ENCODE measurements around the gene SETD5.
"Not testable (repeated sequence)": the region's sequence is repeated elsewhere in the genome, so short reads cannot be mapped to it uniquely, and the experiment has no call there.

Gene SETD5

GRCh38 chr3:9450991-9451390 is 53.6 kb downstream of the SETD5 start:
- H3K4me1 Mint-ChIP-seq: peaks cover 26% of the 10 kb centered on the region
- H3K4me3 Mint-ChIP-seq: no peak overlapping the region
- H3K36me3 Mint-ChIP-seq: peaks cover 21% of the 10 kb centered on the region
- H3K27me3 Mint-ChIP-seq: no peaks in the 10 kb centered on the region
- H3K9me3 Mint-ChIP-seq: no peaks in the 10 kb centered on the region
- H3K27ac Mint-ChIP-seq: no peak overlapping the region

- Mint-ChIP-seq H3K9me3 (no peaks in the 10 kb centered on the region), H3K4me1 (peaks cover 26% of the 10 kb centered on the region), H3K27ac (peak overlapping the region; percentile 83), H3K27me3 (no peaks in the 10 kb centered on the region), H3K4me3 (no peak overlapping the region), H3K36me3 (peaks cover 21% of the 10 kb centered on the region)
Measured at GRCh38 chr3:9452417-9452816, 55.0 kb downstream of the SETD5 start.

GRCh38 chr3:9455596-9456131 is 58.2 kb downstream of the SETD5 start:
- no peaks in the 10 kb centered on the region for H3K27me3 Mint-ChIP-seq
- H3K4me3 Mint-ChIP-seq: no peak overlapping the region
- H3K4me1 Mint-ChIP-seq: peaks cover 19% of the 10 kb centered on the region
- no peak overlapping the region for H3K27ac Mint-ChIP-seq
- no peaks in the 10 kb centered on the region for H3K9me3 Mint-ChIP-seq
- peaks cover 11% of the 10 kb centered on the region for H3K36me3 Mint-ChIP-seq

- Mint-ChIP-seq H3K4me1 (peaks cover 5% of the 10 kb centered on the region), H3K27ac (peak overlapping the region; percentile 56), H3K4me3 (no peak overlapping the region), H3K36me3 (peaks cover 23% of the 10 kb centered on the region), H3K9me3 (no peaks in the 10 kb centered on the region), H3K27me3 (no peaks in the 10 kb centered on the region)
Measured at GRCh38 chr3:9467451-9467850, 70.0 kb downstream of the SETD5 start.

- H3K4me3 Mint-ChIP-seq: no peak overlapping the region
- H3K4me1 Mint-ChIP-seq: peaks cover 5% of the 10 kb centered on the region
- no peaks in the 10 kb centered on the region for H3K27me3 Mint-ChIP-seq
- H3K36me3 Mint-ChIP-seq: peaks cover 24% of the 10 kb centered on the region
- H3K9me3 Mint-ChIP-seq: no peaks in the 10 kb centered on the region
- peak overlapping the region; percentile 36 for H3K27ac Mint-ChIP-seq
Measured at GRCh38 chr3:9468460-9468859, 71.0 kb downstream of the SETD5 start.

GRCh38 chr3:9469986-9470385 is 72.6 kb downstream of the SETD5 start:
- Mint-ChIP-seq H3K36me3 (peaks cover 34% of the 10 kb centered on the region), H3K4me1 (peaks cover 5% of the 10 kb centered on the region), H3K27me3 (no peaks in the 10 kb centered on the region), H3K27ac (peak overlapping the region; percentile 68), H3K9me3 (no peaks in the 10 kb centered on the region), H3K4me3 (no peak overlapping the region)

- peaks cover 36% of the 10 kb centered on the region for H3K36me3 Mint-ChIP-seq
- H3K9me3 Mint-ChIP-seq: no peaks in the 10 kb centered on the region
- H3K4me1 Mint-ChIP-seq: no peaks in the 10 kb centered on the region
- H3K27me3 Mint-ChIP-seq: no peaks in the 10 kb centered on the region
- H3K4me3 Mint-ChIP-seq: no peak overlapping the region
- no peak overlapping the region for H3K27ac Mint-ChIP-seq
Measured at GRCh38 chr3:9473496-9474065, 76.2 kb downstream of the SETD5 start.

- H3K27ac Mint-ChIP-seq: no peak overlapping the region
- H3K27me3 Mint-ChIP-seq: no peaks in the 10 kb centered on the region
- no peaks in the 10 kb centered on the region for H3K9me3 Mint-ChIP-seq
- no peaks in the 10 kb centered on the region for H3K4me1 Mint-ChIP-seq
- peaks cover 40% of the 10 kb centered on the region for H3K36me3 Mint-ChIP-seq
- no peak overlapping the region for H3K4me3 Mint-ChIP-seq
Measured at GRCh38 chr3:9474482-9474881, 77.1 kb downstream of the SETD5 start.

- Mint-ChIP-seq H3K4me3 (no peak overlapping the region), H3K27me3 (no peaks in the 10 kb centered on the region), H3K4me1 (no peaks in the 10 kb centered on the region), H3K9me3 (no peaks in the 10 kb centered on the region), H3K36me3 (peaks cover 34% of the 10 kb centered on the region), H3K27ac (no peak overlapping the region)
Measured at GRCh38 chr3:9476935-9477334, 79.5 kb downstream of the SETD5 start.

GRCh38 chr3:9480265-9480664 is 82.8 kb downstream of the SETD5 start:
- Mint-ChIP-seq H3K27me3 (no peaks in the 10 kb centered on the region), H3K4me3 (no peak overlapping the region), H3K4me1 (no peaks in the 10 kb centered on the region), H3K9me3 (no peaks in the 10 kb centered on the region), H3K27ac (no peak overlapping the region), H3K36me3 (peaks cover 32% of the 10 kb centered on the region)

GRCh38 chr3:9485248-9485647 is 87.8 kb downstream of the SETD5 start:
- Mint-ChIP-seq H3K27me3 (no peaks in the 10 kb centered on the region), H3K4me1 (no peaks in the 10 kb centered on the region), H3K36me3 (peaks cover 27% of the 10 kb centered on the region)

GRCh38 chr3:9491506-9491905 is 94.1 kb downstream of the SETD5 start:
- Mint-ChIP-seq H3K9me3 (peaks cover 6% of the 10 kb centered on the region), H3K4me1 (no peaks in the 10 kb centered on the region), H3K36me3 (peaks cover 14% of the 10 kb centered on the region), H3K27me3 (no peaks in the 10 kb centered on the region), H3K27ac (no peak overlapping the region), H3K4me3 (no peak overlapping the region)

More at GRCh38 chr3:9485248-9485647, 87.8 kb downstream of the SETD5 start:
- no peak overlapping the region for H3K27ac Mint-ChIP-seq
- no peak overlapping the region for H3K4me3 Mint-ChIP-seq
- peaks cover 6% of the 10 kb centered on the region for H3K9me3 Mint-ChIP-seq

- H3K36me3 Mint-ChIP-seq, H3K27ac Mint-ChIP-seq, H3K4me1 Mint-ChIP-seq, H3K9me3 Mint-ChIP-seq, H3K27me3 Mint-ChIP-seq, H3K4me3 Mint-ChIP-seq: not testable (repeated sequence)
Measured at GRCh38 chr3:9494036-9494435, 96.6 kb downstream of the SETD5 start.

- H3K27me3 Mint-ChIP-seq: peaks cover 16% of the 10 kb centered on the region
Measured at GRCh38 chr3:9496893-9497292, 99.5 kb downstream of the SETD5 start.

GRCh38 chr3:9497821-9498565 is 100.6 kb downstream of the SETD5 start:
- Mint-ChIP-seq H3K4me1 (peaks cover 7% of the 10 kb centered on the region), H3K27me3 (peaks cover 19% of the 10 kb centered on the region), H3K27ac (no peak overlapping the region), H3K36me3 (peaks cover 6% of the 10 kb centered on the region), H3K9me3 (no peaks in the 10 kb centered on the region), H3K4me3 (no peak overlapping the region)

More at GRCh38 chr3:9496893-9497292, 99.5 kb downstream of the SETD5 start:
- H3K4me1 Mint-ChIP-seq: peaks cover 7% of the 10 kb centered on the region
- H3K36me3 Mint-ChIP-seq: peaks cover 6% of the 10 kb centered on the region
- H3K27ac Mint-ChIP-seq: no peak overlapping the region
- no peaks in the 10 kb centered on the region for H3K9me3 Mint-ChIP-seq
- no peak overlapping the region for H3K4me3 Mint-ChIP-seq

- Mint-ChIP-seq H3K27me3 (peaks cover 19% of the 10 kb centered on the region), H3K27ac (no peak overlapping the region), H3K4me1 (peaks cover 7% of the 10 kb centered on the region), H3K36me3 (peaks cover 2% of the 10 kb centered on the region), H3K9me3 (no peaks in the 10 kb centered on the region), H3K4me3 (no peak overlapping the region)
Measured at GRCh38 chr3:9498781-9499180, 101.4 kb downstream of the SETD5 start.

All from activated naive CD4-positive, alpha-beta T cell treated with anti-CD3 and anti-CD28 coated beads, Interleukin-2, amount 50 U/mL, for 24 hours (primary cell).